HEK293 (cell line): ENCODE data around the gene MKRN3.

Experiments used
- TCF7L2 ChIP-seq: IDR thresholded peaks from 2 replicates; pipeline ENCODE4 v1.6.1; 2011; ENCODE audit warnings: low read depth, mild to moderate bottlenecking, inconsistent platforms, low read length, moderate library complexity, borderline replicate concordance
- ZBTB20 ChIP-seq: fragments of 450-650 bp; formaldehyde crosslinking; IDR thresholded peaks from 2 replicates; pipeline ENCODE4 v1.5.1; 2016; ENCODE audit warnings: missing biosample characterization, missing genetic modification characterization
- ZNF266 ChIP-seq: fragments of 450-650 bp; formaldehyde crosslinking; IDR thresholded peaks from 2 replicates; pipeline ENCODE4 v1.5.1; 2016; ENCODE audit warnings: missing biosample characterization, missing genetic modification characterization, low read depth
- ZNF530 ChIP-seq: fragments of 450-650 bp; formaldehyde crosslinking; IDR thresholded peaks from 2 replicates; pipeline ENCODE4 v1.5.1; 2016; ENCODE audit warnings: low read depth, missing biosample characterization, missing genetic modification characterization
- ZNF548 ChIP-seq: fragments of 450-650 bp; formaldehyde crosslinking; IDR thresholded peaks from 2 replicates; pipeline ENCODE4 v1.5.1; 2016; ENCODE audit warnings: missing biosample characterization, missing genetic modification characterization
- ZNF596 ChIP-seq: fragments of 450-650 bp; IDR thresholded peaks from 2 replicates; pipeline ENCODE4 v1.5.0; 2018; ENCODE audit warnings: missing biosample characterization, mild to moderate bottlenecking, missing genetic modification characterization, moderate library complexity
- ZNF621 ChIP-seq: fragments of 450-650 bp; formaldehyde crosslinking; IDR thresholded peaks from 2 replicates; pipeline ENCODE4 v1.5.1; 2017; ENCODE audit warnings: missing biosample characterization, missing genetic modification characterization
- TF ChIP-seq, protein P1 (sequence below): fragments of 450-650 bp; formaldehyde crosslinking; optimal IDR thresholded peaks from 2 replicates; pipeline ENCODE3; 2016; ENCODE audit warnings: missing biosample characterization, mild to moderate bottlenecking, missing genetic modification characterization
- TF ChIP-seq, protein P2 (sequence below): fragments of 450-650 bp; formaldehyde crosslinking; IDR thresholded peaks from 2 replicates; pipeline ENCODE4 v1.5.1; 2016; ENCODE audit warnings: missing biosample characterization, missing genetic modification characterization
- TF ChIP-seq, protein P3 (sequence below): fragments of 450-650 bp; formaldehyde crosslinking; IDR thresholded peaks from 2 replicates; pipeline ENCODE4 v1.5.0; 2017; ENCODE audit warnings: missing biosample characterization, missing genetic modification characterization, borderline replicate concordance

DNA sequence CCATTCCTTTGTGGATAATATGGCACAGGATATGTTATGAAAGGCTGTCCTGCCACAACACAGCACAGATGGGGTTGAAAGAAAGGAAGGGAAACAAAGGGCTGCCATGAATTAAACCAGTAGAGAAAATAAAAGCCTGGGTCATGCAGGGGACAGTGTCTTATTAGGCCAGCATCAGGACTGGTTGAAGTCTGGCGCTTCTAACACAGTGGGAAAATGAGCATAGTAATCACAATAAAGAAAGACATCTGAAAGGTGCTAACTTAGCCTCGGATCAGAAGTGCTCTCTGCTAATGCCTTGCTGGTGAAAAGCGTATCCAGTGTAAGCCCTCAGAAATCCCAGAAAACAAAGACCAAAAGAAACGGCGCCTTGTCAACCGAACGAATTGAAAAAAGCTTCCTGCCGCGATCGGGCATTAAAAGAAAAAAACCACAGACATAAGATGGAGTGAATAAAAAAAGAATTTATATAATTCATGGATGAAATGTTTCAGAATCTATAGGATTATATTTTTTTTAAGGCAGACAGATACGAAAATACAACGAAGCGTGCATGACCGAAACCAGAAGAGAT lies 566 bp upstream of the MKRN3 start:
- TF ChIP-seq, protein P1, sequence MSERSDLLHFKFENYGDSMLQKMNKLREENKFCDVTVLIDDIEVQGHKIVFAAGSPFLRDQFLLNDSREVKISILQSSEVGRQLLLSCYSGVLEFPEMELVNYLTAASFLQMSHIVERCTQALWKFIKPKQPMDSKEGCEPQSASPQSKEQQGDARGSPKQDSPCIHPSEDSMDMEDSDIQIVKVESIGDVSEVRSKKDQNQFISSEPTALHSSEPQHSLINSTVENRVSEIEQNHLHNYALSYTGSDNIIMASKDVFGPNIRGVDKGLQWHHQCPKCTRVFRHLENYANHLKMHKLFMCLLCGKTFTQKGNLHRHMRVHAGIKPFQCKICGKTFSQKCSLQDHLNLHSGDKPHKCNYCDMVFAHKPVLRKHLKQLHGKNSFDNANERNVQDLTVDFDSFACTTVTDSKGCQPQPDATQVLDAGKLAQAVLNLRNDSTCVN (tag by site-specific recombination): no peak
- TF ChIP-seq, protein P2, sequence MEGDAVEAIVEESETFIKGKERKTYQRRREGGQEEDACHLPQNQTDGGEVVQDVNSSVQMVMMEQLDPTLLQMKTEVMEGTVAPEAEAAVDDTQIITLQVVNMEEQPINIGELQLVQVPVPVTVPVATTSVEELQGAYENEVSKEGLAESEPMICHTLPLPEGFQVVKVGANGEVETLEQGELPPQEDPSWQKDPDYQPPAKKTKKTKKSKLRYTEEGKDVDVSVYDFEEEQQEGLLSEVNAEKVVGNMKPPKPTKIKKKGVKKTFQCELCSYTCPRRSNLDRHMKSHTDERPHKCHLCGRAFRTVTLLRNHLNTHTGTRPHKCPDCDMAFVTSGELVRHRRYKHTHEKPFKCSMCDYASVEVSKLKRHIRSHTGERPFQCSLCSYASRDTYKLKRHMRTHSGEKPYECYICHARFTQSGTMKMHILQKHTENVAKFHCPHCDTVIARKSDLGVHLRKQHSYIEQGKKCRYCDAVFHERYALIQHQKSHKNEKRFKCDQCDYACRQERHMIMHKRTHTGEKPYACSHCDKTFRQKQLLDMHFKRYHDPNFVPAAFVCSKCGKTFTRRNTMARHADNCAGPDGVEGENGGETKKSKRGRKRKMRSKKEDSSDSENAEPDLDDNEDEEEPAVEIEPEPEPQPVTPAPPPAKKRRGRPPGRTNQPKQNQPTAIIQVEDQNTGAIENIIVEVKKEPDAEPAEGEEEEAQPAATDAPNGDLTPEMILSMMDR (tag by site-specific recombination): no peak
- no peak for TF ChIP-seq ZNF548 (tag by site-specific recombination)
- TF ChIP-seq ZNF621 (tag by site-specific recombination): no peak
- TF ChIP-seq, protein P3, sequence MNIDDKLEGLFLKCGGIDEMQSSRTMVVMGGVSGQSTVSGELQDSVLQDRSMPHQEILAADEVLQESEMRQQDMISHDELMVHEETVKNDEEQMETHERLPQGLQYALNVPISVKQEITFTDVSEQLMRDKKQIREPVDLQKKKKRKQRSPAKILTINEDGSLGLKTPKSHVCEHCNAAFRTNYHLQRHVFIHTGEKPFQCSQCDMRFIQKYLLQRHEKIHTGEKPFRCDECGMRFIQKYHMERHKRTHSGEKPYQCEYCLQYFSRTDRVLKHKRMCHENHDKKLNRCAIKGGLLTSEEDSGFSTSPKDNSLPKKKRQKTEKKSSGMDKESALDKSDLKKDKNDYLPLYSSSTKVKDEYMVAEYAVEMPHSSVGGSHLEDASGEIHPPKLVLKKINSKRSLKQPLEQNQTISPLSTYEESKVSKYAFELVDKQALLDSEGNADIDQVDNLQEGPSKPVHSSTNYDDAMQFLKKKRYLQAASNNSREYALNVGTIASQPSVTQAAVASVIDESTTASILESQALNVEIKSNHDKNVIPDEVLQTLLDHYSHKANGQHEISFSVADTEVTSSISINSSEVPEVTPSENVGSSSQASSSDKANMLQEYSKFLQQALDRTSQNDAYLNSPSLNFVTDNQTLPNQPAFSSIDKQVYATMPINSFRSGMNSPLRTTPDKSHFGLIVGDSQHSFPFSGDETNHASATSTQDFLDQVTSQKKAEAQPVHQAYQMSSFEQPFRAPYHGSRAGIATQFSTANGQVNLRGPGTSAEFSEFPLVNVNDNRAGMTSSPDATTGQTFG (tag by site-specific recombination): no peak
- TF ChIP-seq ZNF596 (tag by site-specific recombination): no peak
- TF ChIP-seq ZBTB20: no peak
- no peak for TF ChIP-seq TCF7L2
- TF ChIP-seq ZNF266 (tag by site-specific recombination): no peak
- no peak for TF ChIP-seq ZNF530 (tag by site-specific recombination)
